NCI-H1694 (cell line): ENCODE measurements around the gene TTC14.

Source experiments
- DNase-seq: peaks from one replicate; lab custom pipeline; 2025; lab: John Stamatoyannopoulos, UW

The TTC14 gene

GRCh38 chr3:180630371-180630770 lies 28.4 kb downstream of the TTC14 start:
- no peak for DNase-seq

GRCh38 chr3:180631317-180631716 lies 29.4 kb downstream of the TTC14 start:
- DNase-seq, result no peak

GRCh38 chr3:180633722-180634121 lies 31.8 kb downstream of the TTC14 start:
- DNase-seq, result no peak

- DNase-seq, result no peak
Measured at GRCh38 chr3:180640987-180641386, 39.0 kb downstream of the TTC14 start.

- no peak for DNase-seq
Measured at GRCh38 chr3:180646187-180646790, 44.3 kb downstream of the TTC14 start.

- no peak for DNase-seq
Measured at GRCh38 chr3:180656406-180656805, 54.4 kb downstream of the TTC14 start.

GRCh38 chr3:180657094-180657493 lies 55.1 kb downstream of the TTC14 start:
- DNase-seq, result no peak
